ENCODE data around the gene VOPP1. TPM values are rescaled to one million over a fixed set of nuclear protein-coding genes. Genes with fewer than 3 reads are reported as not detected.

The VOPP1 gene
- total and polyA plus RNA-seq, 2 of the 13 experiments (the other 11 are each of a cell fraction or from before 2014, with no cell fraction given): 21.8 to 55.3 TPM

Other genes starting within 250 kb of the VOPP1 start
- gene LANCL2, start 207.2 kb downstream of the VOPP1 start, total RNA-seq (2016; rRNA removed; fragmentation: Illumina TruSeq; extraction: Trizol): 13.8 and 22.0 TPM in 2 replicates
- 9.8 and 10.0 TPM in 2 replicates for gene LANCL2, start 207.2 kb downstream of the VOPP1 start, polyA plus RNA-seq (2011; rRNA removed)

Data from HepG2 (cell line).